Neural progenitor cell (in vitro differentiated cells): Measurements from ENCODE around the gene MASP1. TPM values are rescaled to one million over a fixed set of nuclear protein-coding genes. Genes with fewer than 3 reads are reported as not detected.

ENCODE experiments used
- DNase-seq: peaks from one replicate; pipeline ENCODE4 v3.0.0-alpha.2; 2016; ENCODE audit warnings: low spot score
- H2AFZ ChIP-seq: fragments of 200-600 bp; sonication (generic); replicated peaks from 2 replicates; pipeline ENCODE4 v1.6.1; 2016; ENCODE audit warnings: antibody characterized with exemption
- H3F3A ChIP-seq: fragments of 200-600 bp; sonication (generic); 2 replicates; pipeline ENCODE4 v1.6.1; 2016; ENCODE audit warnings: antibody characterized with exemption, low read depth
- H3K27ac ChIP-seq: fragments of 200-600 bp; sonication (generic); 2 replicates; pipeline ENCODE4 v1.5.1; 2016; ENCODE audit warnings: mild to moderate bottlenecking
- H3K27me3 ChIP-seq: fragments of 200-600 bp; sonication (generic); 2 replicates; pipeline ENCODE4 v1.6.1; 2016; ENCODE audit warnings: mild to moderate bottlenecking, moderate library complexity
- H3K36me3 ChIP-seq: fragments of 200-600 bp; sonication (generic); 2 replicates; pipeline ENCODE4 v1.5.1; 2016
- H3K4me1 ChIP-seq: fragments of 200-600 bp; sonication (generic); 2 replicates; pipeline ENCODE4 v1.6.1; 2016; ENCODE audit warnings: mixed run types
- H3K4me2 ChIP-seq: fragments of 200-600 bp; sonication (generic); 2 replicates; pipeline ENCODE4 v1.6.1; 2016
- H3K4me3 ChIP-seq: fragments of 200-600 bp; sonication (generic); 2 replicates; pipeline ENCODE4 v1.5.1; 2016
- H3K79me2 ChIP-seq: fragments of 200-600 bp; sonication (generic); 2 replicates; pipeline ENCODE4 v1.6.1; 2016; ENCODE audit warnings: low read depth
- H3K9ac ChIP-seq: fragments of 200-600 bp; sonication (generic); 2 replicates; pipeline ENCODE4 v1.6.1; 2016
- H3K9me3 ChIP-seq: fragments of 200-600 bp; sonication (generic); 2 replicates; pipeline ENCODE4 v1.5.1; 2016; ENCODE audit warnings: low read depth
- H4K20me1 ChIP-seq: fragments of 200-600 bp; sonication (generic); 2 replicates; pipeline ENCODE4 v1.6.1; 2016; ENCODE audit warnings: low read depth
- H3K27ac Mint-ChIP-seq: 3 replicates; pipeline ENCODE4 v1.8.0; 2021; ENCODE audit warnings: mixed read lengths
- H3K27me3 Mint-ChIP-seq: 2 replicates; pipeline ENCODE4 v1.8.0; 2022; ENCODE audit warnings: low read depth, mild to moderate bottlenecking, inconsistent platforms, moderate library complexity, mixed read lengths; ENCODE audit not compliant: insufficient read depth
- H3K36me3 Mint-ChIP-seq: 3 replicates; pipeline ENCODE4 v1.8.0; 2021; ENCODE audit warnings: mixed read lengths
- H3K4me1 Mint-ChIP-seq: 3 replicates; pipeline ENCODE4 v1.8.0; 2021; ENCODE audit warnings: mixed read lengths
- H3K4me3 Mint-ChIP-seq: 3 replicates; pipeline ENCODE4 v1.8.0; 2021; ENCODE audit warnings: mild to moderate bottlenecking, moderate library complexity, mixed read lengths
- H3K9me3 Mint-ChIP-seq: 3 replicates; pipeline ENCODE4 v1.8.0; 2020; ENCODE audit warnings: mixed read lengths
- CTCF ChIP-seq: fragments of 200-600 bp; sonication (generic); IDR thresholded peaks from 2 replicates; pipeline ENCODE4 v1.5.1; 2017; ENCODE audit warnings: antibody characterized with exemption, mild to moderate bottlenecking
- EZH2 ChIP-seq: fragments of 200-600 bp; sonication (generic); IDR thresholded peaks from 2 replicates; pipeline ENCODE4 v1.6.1; 2017; ENCODE audit warnings: antibody characterized with exemption, mild to moderate bottlenecking, moderate library complexity
- EZH2phosphoT487 ChIP-seq: fragments of 200-600 bp; sonication (generic); IDR thresholded peaks from 2 replicates; pipeline ENCODE4 v1.6.1; 2017; ENCODE audit warnings: antibody characterized with exemption
- total RNA-seq: library from RNA; depleted of rRNA; stranded (reverse); fragments of >200 nt; gene quantifications from 2 replicates; pipeline ENCODE4 v1.2.3, GENCODE V29; 2015; ENCODE audit warnings: low replicate concordance

The MASP1 gene
- total RNA-seq, 1 donor from 2014 or later: 3.3 TPM

- H4K20me1 ChIP-seq: no peaks in the 10 kb centered on the region
- Mint-ChIP-seq H3K9me3 (peaks cover 13% of the 10 kb centered on the region), H3K27ac (no peak overlapping the region), H3K27me3 (no peaks in the 10 kb centered on the region), H3K4me3 (no peak overlapping the region), H3K36me3 (peaks cover 1% of the 10 kb centered on the region), H3K4me1 (peaks cover 12% of the 10 kb centered on the region)
- H3K27ac ChIP-seq: no peak overlapping the region
- no peak overlapping the region for H2AFZ ChIP-seq
- H3K79me2 ChIP-seq: no peaks in the 10 kb centered on the region
- TF ChIP-seq EZH2phosphoT487 (no peak), CTCF (no peak), EZH2 (no peak)
- no peaks in the 10 kb centered on the region for H3F3A ChIP-seq
- peaks cover 3% of the 10 kb centered on the region for H3K9me3 ChIP-seq
- H3K27me3 ChIP-seq: no peaks in the 10 kb centered on the region
- no peaks in the 10 kb centered on the region for H3K4me1 ChIP-seq
- H3K36me3 ChIP-seq: no peaks in the 10 kb centered on the region
- no peak overlapping the region for H3K4me2 ChIP-seq
- no peak for DNase-seq
- no peak overlapping the region for H3K4me3 ChIP-seq
- H3K9ac ChIP-seq: no peak overlapping the region
Measured at GRCh38 chr3:187264911-187265310, 26.6 kb downstream of the MASP1 start.

GRCh38 chr3:187264021-187264420 lies 27.5 kb downstream of the MASP1 start:
- H3K27ac ChIP-seq: no peak overlapping the region
- no peak for TF ChIP-seq CTCF
- no peak for DNase-seq
- H3K9ac ChIP-seq: no peak overlapping the region
- no peaks in the 10 kb centered on the region for H3K36me3 ChIP-seq
- Mint-ChIP-seq H3K4me1 (peaks cover 12% of the 10 kb centered on the region), H3K4me3 (no peak overlapping the region), H3K36me3 (peaks cover 1% of the 10 kb centered on the region), H3K9me3 (peaks cover 7% of the 10 kb centered on the region), H3K27ac (no peak overlapping the region), H3K27me3 (no peaks in the 10 kb centered on the region)
- H3K4me3 ChIP-seq: no peak overlapping the region
- H3K79me2 ChIP-seq: no peaks in the 10 kb centered on the region
- no peaks in the 10 kb centered on the region for H3K27me3 ChIP-seq
- H3K4me1 ChIP-seq: no peaks in the 10 kb centered on the region
- no peaks in the 10 kb centered on the region for H3K9me3 ChIP-seq
- H3F3A ChIP-seq: no peaks in the 10 kb centered on the region
- H2AFZ ChIP-seq: no peak overlapping the region
- no peak overlapping the region for H3K4me2 ChIP-seq
- no peaks in the 10 kb centered on the region for H4K20me1 ChIP-seq

GRCh38 chr3:187263270-187263669 lies 28.3 kb downstream of the MASP1 start:
- Histone ChIP-seq H3K79me2 (no peaks in the 10 kb centered on the region), H3K27me3 (no peaks in the 10 kb centered on the region), H3K36me3 (no peaks in the 10 kb centered on the region), H3K4me3 (no peak overlapping the region), H3K4me2 (no peak overlapping the region), H2AFZ (no peak overlapping the region), H4K20me1 (no peaks in the 10 kb centered on the region), H3F3A (no peaks in the 10 kb centered on the region), H3K9me3 (no peaks in the 10 kb centered on the region), H3K4me1 (no peaks in the 10 kb centered on the region), H3K9ac (no peak overlapping the region), H3K27ac (no peak overlapping the region)
- Mint-ChIP-seq H3K27me3 (no peaks in the 10 kb centered on the region), H3K4me3 (no peak overlapping the region), H3K9me3 (peaks cover 3% of the 10 kb centered on the region), H3K36me3 (no peaks in the 10 kb centered on the region), H3K27ac (no peak overlapping the region), H3K4me1 (peaks cover 12% of the 10 kb centered on the region)
- DNase-seq: no peak
- no peak for TF ChIP-seq EZH2phosphoT487
- no peak for TF ChIP-seq CTCF
- TF ChIP-seq EZH2: no peak

GRCh38 chr3:187262360-187262759 lies 29.2 kb downstream of the MASP1 start:
- no peak for DNase-seq
- Mint-ChIP-seq H3K4me1 (peaks cover 12% of the 10 kb centered on the region), H3K27ac (no peak overlapping the region), H3K36me3 (no peaks in the 10 kb centered on the region), H3K9me3 (no peaks in the 10 kb centered on the region), H3K27me3 (no peaks in the 10 kb centered on the region), H3K4me3 (no peak overlapping the region)
- Histone ChIP-seq H3K9ac (no peak overlapping the region), H2AFZ (no peak overlapping the region), H4K20me1 (no peaks in the 10 kb centered on the region), H3F3A (no peaks in the 10 kb centered on the region), H3K27ac (no peak overlapping the region), H3K79me2 (no peaks in the 10 kb centered on the region), H3K4me1 (no peaks in the 10 kb centered on the region), H3K36me3 (no peaks in the 10 kb centered on the region), H3K9me3 (no peaks in the 10 kb centered on the region), H3K27me3 (no peaks in the 10 kb centered on the region), H3K4me2 (no peak overlapping the region), H3K4me3 (no peak overlapping the region)
- no peak for TF ChIP-seq EZH2
- TF ChIP-seq CTCF: no peak
- TF ChIP-seq EZH2phosphoT487: no peak
